CD1c-positive myeloid dendritic cell (primary cell): ENCODE results near the gene HOOK2.

Experiments
- DNase-seq: peaks from one replicate; pipeline ENCODE4 v3.0.0-alpha.2; 2016; ENCODE audit errors: extremely low spot score

HOOK2 gene

DNA sequence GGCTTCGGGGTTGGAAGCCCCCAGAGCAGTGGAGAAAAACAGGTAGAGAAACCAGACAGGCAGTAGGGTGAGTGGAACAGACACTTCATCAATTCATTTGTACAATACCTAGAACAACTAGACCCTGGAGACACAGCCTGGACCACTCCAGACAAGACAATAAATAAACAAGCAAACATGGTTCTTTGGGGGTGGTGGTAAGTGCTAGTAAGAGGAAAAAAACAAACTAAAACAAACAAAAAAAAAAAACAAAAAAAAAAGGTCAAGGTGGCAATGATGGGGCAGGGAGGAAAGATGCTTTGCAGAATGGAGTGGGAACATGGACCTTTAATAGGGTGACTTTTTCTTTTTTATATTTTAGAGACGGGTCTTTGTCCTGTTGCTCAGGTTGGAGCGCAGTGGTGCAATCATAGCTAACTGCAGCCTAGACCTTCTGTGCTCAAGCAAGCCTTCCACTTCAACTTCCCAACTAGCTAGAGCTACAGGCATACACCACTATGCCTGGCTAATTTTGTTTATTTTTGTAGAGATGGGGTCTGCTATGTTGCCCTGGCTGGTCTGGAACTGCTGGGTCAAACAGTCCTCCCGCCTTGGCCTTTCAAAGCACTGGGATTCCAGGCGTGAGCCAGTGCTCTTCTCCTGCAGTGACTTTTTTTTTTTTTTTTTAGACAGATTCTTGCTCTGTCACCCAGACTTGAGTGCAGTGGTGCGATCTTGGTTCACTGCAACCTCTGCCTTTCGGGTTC is 19.0 kb upstream of the HOOK2 start:
- peak; percentile 37 for DNase-seq

DNA sequence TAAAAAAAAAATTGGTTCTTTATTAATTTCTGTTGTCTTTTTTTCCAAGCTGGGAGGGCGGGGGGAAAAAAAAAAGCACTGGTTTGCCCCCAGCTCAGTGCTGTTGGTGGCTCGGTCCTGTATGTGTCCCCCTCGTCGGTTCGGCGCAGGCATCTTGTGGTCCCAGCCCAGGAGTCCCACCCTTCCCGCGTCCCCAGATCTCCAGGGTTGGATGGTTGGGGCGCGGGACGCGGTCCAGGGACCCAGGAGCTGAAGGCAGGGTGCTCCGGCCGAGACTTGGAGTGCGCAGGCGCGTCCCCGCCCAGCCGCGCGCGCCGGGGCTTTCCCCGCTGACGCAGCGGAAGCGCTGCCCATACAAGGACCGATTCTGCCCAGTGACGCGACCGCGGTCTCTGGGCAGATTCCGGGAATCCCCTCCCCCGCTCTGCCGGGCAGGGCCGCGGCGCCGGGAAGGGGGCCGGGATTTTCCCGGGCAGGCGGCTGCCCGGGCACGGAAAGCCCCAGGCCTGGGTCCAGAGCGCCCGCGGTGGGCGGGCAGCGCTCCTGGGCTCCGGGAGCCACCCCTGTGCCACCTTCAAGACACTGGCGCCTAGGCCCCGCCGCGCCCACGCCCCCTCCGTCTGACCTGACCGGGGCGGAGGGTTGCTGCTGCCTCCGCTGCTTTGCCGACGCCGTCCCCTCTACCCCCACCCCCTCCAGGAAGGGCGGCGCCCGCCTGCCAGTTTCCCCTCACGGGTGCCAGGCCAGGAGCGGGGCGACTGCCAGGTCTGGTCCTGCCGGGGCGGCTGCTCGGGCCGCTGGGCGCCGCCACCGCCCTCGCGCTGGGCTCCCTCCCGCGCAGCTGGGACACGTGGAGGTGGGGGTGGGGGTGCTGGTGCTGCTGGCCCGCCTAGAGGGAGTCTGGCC is 18.2 kb upstream of the HOOK2 start:
- peak; percentile 97 for DNase-seq

DNA sequence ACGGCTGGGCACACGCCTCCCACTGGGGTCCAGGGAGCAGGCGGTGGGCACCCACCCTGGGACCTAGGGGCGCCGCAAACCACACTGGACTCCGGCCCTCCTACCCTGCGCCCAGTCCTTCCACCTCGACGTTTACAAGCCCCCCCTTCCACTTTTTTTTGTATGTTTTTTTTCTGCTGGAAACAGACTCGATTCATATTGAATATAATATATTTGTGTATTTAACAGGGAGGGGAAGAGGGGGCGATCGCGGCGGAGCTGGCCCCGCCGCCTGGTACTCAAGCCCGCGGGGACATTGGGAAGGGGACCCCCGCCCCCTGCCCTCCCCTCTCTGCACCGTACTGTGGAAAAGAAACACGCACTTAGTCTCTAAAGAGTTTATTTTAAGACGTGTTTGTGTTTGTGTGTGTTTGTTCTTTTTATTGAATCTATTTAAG is 17.5 kb upstream of the HOOK2 start:
- no peak for DNase-seq

DNA sequence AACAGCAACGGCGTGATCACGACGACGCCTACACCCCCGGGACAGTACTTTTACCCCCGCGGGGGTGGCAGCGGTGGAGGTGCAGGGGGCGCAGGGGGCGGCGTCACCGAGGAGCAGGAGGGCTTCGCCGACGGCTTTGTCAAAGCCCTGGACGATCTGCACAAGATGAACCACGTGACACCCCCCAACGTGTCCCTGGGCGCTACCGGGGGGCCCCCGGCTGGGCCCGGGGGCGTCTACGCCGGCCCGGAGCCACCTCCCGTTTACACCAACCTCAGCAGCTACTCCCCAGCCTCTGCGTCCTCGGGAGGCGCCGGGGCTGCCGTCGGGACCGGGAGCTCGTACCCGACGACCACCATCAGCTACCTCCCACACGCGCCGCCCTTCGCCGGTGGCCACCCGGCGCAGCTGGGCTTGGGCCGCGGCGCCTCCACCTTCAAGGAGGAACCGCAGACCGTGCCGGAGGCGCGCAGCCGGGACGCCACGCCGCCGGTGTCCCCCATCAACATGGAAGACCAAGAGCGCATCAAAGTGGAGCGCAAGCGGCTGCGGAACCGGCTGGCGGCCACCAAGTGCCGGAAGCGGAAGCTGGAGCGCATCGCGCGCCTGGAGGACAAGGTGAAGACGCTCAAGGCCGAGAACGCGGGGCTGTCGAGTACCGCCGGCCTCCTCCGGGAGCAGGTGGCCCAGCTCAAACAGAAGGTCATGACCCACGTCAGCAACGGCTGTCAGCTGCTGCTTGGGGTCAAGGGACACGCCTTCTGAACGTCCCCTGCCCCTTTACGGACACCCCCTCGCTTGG is 16.9 kb upstream of the HOOK2 start:
- peak; percentile 83 for DNase-seq

DNA sequence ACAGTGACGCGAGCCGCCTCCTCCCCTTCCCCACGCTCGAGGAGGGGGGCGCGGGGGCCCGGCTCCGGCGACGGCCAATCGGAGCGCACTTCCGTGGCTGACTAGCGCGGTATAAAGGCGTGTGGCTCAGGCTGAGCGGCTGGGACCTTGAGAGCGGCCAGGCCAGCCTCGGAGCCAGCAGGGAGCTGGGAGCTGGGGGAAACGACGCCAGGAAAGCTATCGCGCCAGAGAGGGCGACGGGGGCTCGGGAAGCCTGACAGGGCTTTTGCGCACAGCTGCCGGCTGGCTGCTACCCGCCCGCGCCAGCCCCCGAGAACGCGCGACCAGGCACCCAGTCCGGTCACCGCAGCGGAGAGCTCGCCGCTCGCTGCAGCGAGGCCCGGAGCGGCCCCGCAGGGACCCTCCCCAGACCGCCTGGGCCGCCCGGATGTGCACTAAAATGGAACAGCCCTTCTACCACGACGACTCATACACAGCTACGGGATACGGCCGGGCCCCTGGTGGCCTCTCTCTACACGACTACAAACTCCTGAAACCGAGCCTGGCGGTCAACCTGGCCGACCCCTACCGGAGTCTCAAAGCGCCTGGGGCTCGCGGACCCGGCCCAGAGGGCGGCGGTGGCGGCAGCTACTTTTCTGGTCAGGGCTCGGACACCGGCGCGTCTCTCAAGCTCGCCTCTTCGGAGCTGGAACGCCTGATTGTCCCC is 16.1 kb upstream of the HOOK2 start, which contains the start of gene JUNB:
JUNB (plus strand) TSS at position 142 of the 706 bp plus-strand sequence; CDS start at position 428, 286 bp downstream.
- peak; percentile 99 for DNase-seq

DNA sequence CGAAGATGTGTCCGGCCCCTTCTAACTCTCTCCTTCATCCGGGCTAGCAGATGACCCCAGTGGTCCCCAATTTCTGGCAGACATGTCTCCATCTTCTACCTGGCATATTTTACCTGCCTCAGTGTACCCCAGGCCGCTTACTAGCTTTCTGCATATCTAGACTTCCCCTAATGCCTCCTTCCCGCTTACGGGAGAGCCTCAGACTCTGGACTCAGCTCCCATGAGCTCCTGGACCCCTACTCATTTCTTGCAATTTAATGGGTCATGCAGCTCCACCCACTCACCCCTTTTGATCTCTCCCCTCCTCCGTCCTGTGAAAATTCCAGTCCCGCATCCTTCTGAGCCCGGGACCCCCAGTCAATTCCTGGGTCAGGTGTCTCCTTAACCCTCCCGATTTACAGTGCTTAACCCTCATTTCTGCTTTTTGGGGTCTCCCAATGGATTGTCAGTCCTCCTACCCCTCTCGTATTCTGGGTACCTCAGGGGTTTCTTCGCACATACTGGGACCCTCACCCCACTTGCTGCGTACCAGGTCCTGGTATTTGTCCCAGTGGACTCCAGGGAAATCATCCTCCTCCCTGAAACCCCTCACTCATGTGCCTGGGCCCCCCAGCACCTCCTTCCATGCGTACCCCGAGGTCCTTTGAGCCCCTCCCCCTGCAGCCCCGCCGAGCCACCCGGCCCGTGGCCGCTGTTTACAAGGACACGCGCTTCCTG is 15.4 kb upstream of the HOOK2 start:
- peak; percentile 44 for DNase-seq

DNA sequence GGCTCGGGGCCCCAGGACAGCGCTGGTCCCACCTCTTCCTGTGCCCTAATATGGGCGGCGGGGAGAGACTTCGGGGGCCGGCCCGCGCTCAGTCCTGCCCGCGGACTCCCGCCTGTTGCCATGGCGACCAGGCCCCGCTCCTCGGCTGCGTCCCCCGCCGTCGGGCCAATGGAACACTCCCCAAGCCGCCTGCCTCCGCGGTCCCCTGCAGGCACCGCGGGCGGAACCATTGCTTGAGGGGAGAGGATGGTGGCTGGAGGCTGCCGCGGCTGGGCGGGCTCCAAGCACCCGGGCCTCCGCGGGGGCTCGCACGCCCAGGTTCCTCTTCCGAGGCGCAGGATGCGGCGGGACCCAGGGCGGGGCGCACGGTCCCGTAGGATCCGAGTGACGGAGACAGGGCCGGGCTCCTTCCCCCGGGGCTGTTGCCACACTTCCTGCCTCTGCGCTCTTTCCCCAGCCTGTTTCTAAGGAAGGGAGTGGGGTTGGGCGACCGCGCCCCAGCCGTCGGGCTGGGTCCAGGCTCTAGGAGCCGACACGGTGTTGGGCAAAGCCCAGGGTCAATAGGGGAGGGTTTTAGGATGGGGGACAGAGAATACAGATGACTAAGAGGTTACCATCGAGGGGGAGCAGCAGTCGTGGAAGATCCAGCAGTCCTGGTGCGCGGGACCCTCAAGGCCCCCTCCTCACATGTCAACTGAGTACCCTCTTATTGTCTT is 14.7 kb upstream of the HOOK2 start:
- peak; percentile 99 for DNase-seq

DNA sequence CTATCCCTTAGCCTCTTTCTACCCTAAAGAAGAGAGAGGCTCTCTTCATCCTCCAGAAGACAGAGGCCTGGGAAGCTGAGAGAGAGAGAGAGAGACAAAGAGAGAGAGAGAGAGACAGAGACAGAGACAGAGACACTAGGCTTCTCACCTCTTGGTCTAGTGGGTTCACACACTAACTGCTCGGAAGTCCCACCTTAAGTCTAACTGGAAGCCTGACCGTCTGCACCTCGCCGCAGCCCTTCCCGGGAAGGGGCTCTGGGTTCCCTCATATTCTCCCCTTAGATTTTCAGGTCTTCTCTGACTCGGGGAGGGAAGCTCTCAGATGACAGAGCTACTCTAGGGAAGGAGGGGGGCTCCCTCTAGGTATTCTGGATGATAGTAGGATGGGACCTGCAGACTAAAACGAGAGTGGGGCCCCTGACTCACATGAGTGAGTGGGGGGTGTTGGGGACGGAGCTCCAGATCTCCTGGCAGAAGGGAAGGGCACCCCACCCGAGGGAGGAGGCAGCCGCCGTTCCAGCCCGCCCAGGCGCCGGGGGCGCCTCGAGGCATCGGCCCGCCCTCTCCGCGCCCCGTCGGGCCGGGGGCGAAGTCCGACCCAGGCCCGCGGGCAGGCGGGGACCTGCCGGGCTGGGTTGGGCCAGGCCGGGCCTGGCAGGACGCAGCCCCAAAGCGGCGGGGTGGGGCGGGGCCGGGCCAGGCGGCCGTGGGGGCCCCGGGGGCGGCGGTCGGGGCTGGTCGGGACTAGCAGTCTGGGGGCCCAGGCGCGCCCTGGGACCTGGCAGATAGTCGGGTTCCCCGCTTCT is 13.9 kb upstream of the HOOK2 start:
- no peak for DNase-seq

DNA sequence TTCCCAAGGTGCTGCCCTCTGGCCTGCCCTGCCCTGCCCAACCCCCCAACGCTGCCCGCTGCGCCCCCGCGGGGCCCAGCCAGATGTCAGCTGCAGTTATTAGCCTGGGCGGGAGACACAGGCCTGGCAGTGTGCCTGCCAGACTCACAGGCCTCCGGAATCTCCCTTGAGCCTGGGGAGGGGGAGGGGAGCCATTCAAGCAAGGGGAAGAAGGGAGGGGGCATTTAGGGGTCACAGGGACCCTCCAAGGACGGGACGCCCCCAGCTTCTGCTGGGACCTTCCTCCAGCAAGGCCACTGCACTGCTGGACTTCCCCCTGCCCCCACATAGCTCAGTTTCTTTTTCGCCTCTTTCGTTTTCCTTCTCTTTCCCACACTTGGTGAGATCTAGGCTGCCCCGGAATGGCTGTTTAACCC is 13.3 kb upstream of the HOOK2 start:
- peak; percentile 84 for DNase-seq

DNA sequence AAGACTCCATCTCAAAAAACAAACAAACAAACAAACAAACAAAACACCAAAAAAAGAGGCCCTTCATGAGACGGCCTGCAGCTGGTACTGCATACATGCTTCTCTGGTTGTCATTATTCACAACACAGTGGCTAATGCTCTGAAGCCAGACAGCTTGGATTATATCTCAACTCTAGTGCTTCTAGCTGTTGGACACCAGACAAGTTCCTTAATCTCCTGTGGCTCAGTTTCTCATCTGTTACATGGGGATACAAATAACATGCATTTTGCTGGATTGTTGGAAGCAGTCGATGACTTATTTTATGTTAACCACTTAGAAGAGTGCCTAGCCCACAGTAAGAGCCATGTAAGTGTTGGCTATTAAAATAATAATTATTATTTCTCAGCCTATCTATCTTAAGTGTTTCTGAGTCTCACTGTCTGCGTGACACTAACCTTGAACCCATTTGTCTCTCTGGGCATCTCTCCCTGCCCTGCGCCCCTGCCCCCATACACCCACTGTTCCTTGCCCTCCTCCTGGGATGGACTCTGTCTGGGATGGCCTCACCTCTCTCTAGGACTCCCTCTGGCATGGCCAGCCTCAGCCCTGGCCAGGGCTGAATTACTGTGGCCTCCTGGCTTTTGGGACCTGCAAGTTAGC is 12.8 kb upstream of the HOOK2 start:
- DNase-seq, result peak; percentile 21

DNA sequence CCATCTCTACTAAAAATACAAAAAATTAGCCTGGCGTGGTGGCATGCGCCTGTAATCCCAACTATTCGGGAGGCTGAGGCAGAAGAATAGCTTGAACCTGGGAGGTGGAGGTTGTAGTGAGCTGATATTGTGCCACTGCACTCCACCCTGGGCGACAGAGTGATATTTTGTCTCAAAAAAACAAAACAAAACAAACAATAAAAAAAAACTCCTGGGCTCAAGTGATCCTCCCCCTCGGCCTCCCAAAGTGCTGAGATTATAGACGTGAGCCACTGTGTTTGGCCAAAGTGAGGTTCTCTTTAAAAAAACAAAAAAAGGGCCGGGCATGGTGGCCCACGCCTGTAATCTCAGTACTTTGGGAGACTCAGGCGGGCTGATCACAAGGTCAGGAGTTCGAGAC is 12.1 kb upstream of the HOOK2 start:
- DNase-seq, result no peak

DNA sequence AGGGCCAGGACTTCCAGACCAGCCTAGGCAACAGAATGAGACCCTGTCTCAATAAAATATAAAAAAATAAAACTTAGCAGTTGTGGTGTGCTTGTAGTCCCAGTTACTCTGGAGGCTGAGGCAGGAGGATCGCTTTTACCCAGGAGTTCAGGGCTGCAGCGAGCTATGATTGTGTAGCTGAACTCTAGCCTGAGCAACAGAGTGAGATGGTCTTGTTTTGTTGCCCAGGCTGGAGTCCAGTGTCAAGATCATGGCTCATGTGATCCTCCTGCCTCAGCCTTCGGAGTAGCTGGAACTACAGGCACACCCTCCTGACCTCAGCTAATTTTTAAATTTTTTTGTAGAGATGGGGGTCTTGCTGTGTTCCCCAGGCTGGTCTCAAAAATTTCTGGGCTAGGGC is 11.6 kb upstream of the HOOK2 start:
- peak; percentile 33 for DNase-seq

DNA sequence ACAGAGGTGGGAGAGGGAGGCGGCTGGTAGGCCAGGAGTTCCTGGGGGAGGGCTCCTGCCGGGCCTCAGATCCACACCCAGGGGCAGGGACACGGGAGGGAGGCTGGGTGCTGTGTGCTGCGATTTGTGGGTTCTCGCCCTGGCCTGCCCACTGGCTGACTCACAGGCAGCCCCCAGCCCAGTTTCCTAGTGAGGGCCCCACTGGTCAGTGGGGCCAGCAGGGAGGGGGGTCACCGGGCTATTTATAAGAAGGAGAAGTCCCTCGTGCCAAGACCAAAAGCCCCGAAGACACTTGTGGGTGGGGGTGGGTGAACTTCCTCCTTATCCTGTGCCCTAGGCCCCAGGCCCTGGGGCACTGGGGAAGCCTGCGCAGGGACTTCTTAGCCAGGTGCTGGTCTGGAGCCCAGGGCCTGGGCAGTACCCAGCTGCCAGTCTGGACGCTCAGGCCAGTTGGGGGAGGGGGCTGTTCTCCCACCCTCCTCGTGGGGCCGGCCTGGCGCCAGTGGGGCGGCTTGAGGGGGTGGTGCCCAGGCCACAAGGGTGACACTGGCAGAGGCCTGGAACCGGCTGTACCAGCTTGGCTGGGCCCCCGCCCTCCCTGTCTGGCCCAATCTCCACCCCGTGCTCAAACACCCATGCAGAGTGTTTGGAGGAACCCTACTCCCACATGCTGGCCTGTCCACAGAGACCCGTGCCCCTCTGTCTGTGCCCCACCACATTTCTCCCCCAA is 11.0 kb upstream of the HOOK2 start:
- DNase-seq, result peak; percentile 95

DNA sequence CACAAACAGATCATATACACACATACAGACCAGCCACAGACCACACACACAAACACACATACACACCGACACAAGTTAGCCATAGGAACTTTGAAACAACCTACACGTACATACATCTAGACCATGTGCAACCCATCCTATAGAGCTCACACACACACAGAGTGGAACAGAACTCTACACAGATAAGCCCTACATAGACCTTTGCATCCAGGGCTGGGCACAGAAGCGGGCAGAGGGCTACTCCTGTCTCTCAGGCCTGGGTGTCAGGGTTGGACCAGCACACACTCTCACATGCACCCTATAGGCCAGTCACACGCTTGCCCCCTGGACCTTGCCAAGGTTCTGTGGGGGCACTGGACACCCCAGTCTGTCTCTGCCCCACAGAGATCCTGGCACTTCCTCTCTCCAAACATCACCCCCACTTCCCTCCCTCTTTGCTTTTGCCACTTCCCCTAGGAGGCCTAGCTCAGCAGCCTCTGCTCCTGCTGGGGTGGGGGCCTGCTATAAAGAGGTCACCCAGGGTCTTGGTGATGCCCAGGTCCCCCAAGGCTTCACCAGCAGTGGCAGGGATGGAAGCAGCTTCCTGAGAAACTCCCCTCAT is 10.2 kb upstream of the HOOK2 start:
- DNase-seq, result peak; percentile 77

DNA sequence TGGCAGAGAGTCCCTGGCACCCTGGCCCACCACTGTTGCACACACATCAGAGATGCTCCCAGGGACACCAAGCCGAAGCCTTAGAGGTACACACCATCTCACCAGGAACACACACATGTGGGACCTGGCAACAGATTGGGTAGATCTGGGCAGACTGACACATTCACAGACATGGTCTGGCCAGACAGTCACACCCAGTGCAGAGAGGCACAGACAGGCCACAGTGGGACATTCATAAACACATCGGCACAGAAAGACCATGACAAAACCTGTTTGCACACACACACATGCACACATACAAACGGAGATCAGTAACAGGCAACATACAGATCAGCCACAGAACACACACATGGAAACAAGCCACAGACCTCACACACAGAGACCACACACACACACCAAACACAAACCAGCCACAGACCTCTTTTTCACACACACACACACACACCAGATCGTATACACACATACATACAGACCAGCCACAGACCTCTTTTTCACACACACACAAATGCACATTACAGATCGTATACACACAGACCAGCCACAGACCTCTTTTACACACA is 9.6 kb upstream of the HOOK2 start:
- peak; percentile 33 for DNase-seq

DNA sequence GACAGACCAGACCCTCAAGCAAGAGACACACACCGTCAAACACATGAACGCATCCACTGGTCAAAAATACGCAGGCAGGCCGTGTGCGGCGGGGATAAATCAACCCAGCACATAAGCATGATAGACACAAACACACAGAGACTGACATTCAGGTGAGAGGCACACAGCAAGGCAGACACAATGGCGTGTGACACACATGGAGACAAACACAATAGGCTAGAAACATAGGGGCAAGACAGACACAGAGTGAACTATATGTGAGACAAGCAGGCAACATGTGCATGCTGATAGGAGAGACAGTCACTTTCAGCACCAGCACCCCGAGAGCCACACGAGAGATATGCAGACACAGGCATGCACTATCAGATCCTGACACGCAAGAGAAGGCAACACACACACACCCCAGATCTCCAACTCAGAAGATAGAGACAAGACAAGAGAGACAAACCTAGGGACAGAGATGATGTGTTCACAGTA is 9.1 kb upstream of the HOOK2 start:
- DNase-seq, result peak; percentile 18

DNA sequence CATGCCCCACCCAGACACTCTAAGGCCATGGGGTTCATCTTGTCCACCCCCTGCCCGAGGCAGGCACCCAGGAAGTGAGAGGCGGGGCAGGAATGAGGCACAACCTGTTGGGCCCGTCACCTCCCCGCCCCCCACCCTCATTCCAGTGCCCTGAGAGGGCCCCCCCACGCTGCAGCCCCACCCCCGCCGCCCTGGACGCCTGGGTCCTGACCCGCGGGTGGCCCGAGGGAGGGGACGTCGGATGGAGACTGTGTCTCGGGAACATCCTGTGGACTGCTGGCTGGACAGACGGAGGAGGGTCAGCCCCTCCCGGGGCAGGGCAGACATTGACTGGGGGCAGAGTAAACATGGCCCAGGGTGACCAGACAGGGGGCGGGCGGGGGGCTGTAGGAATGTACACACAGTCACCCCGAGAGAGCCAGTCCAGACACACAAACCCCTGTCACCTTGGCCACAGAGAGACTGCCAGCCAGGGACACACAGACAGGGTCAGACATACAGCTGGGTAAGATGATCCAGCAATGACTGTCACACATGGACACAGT is 8.6 kb upstream of the HOOK2 start:
- peak; percentile 58 for DNase-seq
